C4-2B (cell line): ENCODE measurements around the gene LRBA.

Source experiments
- ZFX ChIP-seq: fragments of 450-650 bp; IDR thresholded peaks from 2 replicates; pipeline ENCODE4 v1.6.1; 2017
- TF ChIP-seq, protein P1 (sequence below): fragments of 450-650 bp; conservative IDR thresholded peaks from 2 replicates; pipeline ENCODE4 v1.5.1; 2017; ENCODE audit warnings: mild to moderate bottlenecking

DNA sequence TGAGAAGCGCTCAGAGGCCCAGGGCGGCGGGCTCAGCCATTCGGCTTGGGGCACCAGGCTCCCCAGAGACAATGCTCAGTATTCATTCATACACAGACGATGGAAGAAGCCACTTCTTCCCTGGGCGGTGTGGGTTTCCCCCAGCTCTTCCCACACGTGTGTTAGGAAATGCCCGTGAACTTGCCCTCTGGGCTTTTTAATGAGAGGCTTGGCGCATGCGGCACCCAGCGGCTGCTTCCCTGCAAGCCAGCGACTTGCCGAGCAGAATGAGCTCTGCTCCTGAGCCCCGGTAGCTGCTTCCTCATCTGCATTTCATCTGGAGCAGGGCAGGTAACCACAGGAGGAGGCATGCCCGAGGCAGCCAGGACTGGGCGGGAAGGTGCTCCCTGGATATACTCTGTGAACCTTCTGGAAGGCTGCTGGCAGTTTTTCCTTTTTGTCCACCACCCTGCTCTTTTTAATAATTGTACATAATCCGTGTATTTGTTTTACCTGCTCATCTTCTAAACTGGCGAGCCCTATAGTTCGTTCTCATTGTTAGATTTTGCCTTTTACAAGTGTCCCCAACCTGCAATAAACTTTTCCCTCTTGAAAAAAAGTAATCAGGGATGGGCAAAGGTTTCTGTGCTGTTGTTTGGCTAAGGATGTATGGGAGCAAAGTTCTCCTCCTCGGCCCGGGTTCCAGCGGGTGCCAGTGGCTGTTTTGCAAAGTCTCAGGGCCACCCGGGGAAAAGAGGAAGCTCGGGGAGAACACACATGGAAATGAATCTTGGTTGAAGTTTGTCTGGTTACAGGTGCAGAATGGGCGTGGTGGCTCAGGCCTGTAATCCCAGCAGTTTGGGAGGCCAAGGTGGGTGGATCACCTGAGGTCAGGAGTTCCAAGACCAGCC, 758.0 kb downstream of the LRBA start:
- TF ChIP-seq, protein P1, sequence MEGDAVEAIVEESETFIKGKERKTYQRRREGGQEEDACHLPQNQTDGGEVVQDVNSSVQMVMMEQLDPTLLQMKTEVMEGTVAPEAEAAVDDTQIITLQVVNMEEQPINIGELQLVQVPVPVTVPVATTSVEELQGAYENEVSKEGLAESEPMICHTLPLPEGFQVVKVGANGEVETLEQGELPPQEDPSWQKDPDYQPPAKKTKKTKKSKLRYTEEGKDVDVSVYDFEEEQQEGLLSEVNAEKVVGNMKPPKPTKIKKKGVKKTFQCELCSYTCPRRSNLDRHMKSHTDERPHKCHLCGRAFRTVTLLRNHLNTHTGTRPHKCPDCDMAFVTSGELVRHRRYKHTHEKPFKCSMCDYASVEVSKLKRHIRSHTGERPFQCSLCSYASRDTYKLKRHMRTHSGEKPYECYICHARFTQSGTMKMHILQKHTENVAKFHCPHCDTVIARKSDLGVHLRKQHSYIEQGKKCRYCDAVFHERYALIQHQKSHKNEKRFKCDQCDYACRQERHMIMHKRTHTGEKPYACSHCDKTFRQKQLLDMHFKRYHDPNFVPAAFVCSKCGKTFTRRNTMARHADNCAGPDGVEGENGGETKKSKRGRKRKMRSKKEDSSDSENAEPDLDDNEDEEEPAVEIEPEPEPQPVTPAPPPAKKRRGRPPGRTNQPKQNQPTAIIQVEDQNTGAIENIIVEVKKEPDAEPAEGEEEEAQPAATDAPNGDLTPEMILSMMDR, result no peak
- TF ChIP-seq ZFX, result no peak
